M059J (cell line): ENCODE data around the gene RIOX2. TPM values are rescaled to one million over a fixed set of nuclear protein-coding genes. Genes with fewer than 3 reads are reported as not detected.
"Not testable (repeated sequence)": the region's sequence is repeated elsewhere in the genome, so short reads cannot be mapped to it uniquely, and the experiment has no call there.

Source experiments
- DNase-seq: peaks from one replicate; pipeline ENCODE4 v3.0.0-alpha.2; 2012; ENCODE audit warnings: low read depth
- total RNA-seq: library from RNA; depleted of rRNA; stranded (reverse); fragments of >200 nt; shearing (Covaris generic); gene quantifications from 2 replicates; pipeline ENCODE4 v1.2.3, GENCODE V29; 2014; rRNA removed

The RIOX2 gene
- total RNA-seq, 1 experiment from 2014 or later, result 22.0 TPM

- no peak for DNase-seq
These were observed 60.8 kb downstream of the RIOX2 start for GRCh38 chr3:97911459-97911858.

DNA sequence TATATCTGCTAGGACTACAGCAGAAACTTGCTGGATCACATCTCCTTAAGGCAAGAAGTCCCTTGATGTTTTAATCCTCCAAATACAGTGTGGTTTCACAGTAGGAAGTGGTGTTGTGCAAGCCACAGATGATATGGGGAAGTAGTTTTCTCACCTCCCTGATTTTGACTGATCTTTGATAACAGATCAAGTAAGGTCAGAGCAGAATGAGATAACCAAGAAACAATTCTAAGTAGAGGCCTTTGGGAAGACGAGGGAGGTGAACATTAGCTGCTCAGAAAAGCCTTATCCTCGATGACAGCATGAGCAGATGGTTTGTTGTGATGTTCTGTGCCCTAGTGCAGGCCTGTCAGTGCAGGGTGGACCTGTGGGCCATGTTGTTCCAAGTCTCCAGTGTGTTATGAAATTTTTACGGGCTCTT, 61.3 kb downstream of the RIOX2 start:
- DNase-seq, result no peak

- not testable (repeated sequence) for DNase-seq
These were observed 61.9 kb downstream of the RIOX2 start for GRCh38 chr3:97910236-97910831.

DNA sequence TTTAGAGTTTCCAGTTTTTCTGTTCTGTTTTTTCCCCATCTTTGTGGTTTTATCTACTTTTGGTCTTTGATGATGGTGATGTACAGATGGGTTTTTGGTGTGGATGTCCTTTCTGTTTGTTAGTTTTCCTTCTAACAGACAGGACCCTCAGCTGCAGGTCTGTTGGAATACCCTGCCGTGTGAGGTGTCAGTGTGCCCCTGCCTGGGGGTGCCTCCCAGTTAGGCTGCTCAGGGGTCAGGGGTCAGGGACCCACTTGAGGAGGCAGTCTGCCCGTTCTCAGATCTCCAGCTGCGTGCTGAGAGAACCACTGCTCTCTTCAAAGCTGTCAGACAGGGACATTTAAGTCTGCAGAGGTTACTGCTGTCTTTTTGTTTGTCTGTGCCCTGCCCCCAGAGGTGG, 62.4 kb downstream of the RIOX2 start:
- not testable (repeated sequence) for DNase-seq

DNA sequence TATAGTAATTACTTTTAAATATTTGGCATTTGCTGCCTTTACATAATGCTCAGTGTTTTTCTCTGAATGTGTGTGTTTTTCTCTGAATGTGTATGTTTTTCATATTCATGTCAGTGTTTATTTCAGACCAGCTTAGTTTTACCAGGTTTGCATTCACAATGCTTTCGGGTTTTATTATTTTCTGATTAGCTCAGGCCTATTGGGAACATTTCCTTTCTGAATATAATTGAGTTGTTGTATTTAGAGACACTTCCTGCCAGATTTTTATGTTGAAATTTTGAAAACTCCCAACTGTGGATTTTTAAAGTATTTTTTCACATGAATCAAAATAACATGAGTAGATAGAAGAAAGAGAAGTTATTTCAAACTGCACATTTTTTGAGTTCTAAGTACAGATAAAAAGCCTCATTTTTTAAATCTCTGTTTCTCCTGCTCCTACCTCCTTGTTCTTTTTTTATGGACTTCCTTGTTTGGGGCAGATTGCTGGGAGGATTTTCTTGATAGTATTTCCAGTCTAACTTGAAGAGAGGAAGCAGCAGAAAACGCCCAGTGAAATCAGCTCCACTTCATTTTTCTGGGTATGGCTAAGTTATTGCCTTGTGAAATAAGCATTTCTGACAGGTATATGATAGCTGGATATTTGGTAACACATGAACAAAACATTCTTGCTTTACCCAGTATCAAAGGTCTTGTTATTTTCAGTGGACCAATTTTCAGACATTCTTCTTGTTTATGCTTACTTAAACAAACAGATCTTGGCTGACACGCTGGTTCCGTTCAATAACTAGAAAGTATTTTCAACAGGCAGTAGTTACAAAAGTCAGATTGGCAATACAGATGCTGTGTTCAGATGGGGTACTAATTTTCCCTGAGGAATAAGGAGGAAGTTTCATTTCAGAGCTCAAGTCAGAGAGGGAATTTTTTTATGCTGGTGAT, 70.7 kb downstream of the RIOX2 start:
- no peak for DNase-seq

DNA sequence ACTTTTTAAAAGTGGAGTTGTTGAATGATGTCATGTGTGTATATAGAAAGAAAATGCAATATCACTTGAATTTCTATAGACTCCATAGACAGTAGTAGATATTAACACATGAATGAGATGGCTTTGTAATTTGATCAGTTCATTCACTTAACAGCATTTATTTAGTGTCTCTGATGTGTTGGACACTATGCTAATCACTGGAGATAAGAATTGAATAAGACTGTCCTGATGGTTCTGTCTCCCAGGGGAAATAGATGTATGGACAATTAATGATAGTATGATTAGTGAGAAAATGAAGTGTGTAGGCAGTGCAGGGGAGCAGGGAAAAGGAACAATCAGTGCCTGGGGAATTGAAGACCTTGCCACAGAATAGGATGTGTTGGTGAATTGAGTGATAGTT, 72.9 kb downstream of the RIOX2 start:
- no peak for DNase-seq

DNA sequence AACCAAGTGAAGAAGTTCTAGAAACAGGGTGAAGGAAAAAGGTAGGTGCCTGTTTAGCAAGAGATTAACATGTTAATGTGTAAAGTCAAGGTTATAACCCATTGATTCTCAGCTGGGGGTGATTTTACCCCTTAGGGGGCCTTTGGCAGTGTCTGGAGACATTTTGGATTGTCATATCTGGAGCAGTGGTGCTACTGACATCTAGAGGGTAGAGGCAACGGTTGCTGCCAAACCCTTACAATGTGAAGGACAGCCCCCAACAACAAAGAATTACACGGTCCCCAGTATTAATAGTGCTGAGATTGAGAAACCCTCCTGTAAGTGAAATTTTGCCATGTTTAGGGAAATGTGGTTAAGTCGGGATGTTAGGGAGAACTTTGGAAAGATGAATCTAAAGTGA, 75.7 kb downstream of the RIOX2 start:
- DNase-seq, result peak; percentile 7

GRCh38 chr3:97896129-97896528, 76.1 kb downstream of the RIOX2 start:
- DNase-seq, result no peak

GRCh38 chr3:97895216-97895615, 77.0 kb downstream of the RIOX2 start:
- DNase-seq, result no peak

DNA sequence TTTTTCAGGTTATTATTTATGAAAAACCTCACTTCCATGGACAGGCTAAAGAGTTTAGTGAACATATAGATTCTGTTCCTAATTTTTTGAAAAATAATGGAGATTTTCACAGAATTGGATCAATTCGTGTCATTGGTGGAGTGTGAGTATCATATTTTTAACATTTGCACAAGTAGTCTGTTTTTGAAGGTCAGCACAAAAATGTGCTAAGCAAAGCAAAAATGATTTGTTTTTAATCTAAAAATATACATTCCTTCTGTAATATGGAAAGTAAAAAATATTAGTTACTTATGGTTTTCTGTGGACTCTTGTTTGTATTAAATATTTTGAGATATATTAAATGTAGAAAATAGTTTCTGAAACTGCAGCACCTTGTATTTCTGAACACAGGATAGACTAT, 79.4 kb downstream of the RIOX2 start:
- no peak for DNase-seq

Other genes starting within 250 kb of the RIOX2 start
- gene ARL6, start 207.7 kb downstream of the RIOX2 start, total RNA-seq, result 17.2 and 24.7 TPM in 2 replicates
- gene CRYBG3, start 150.4 kb downstream of the RIOX2 start, total RNA-seq, result 9.7 and 16.4 TPM in 2 replicates
- gene GABRR3, start 62.9 kb upstream of the RIOX2 start, total RNA-seq, result not detected in 2 replicates
- gene OR5AC2, start 114.7 kb upstream of the RIOX2 start, total RNA-seq, result not detected in 2 replicates
- gene OR5H1, start 158.3 kb upstream of the RIOX2 start, total RNA-seq, result not detected in 2 replicates
- gene OR5H14, start 175.0 kb upstream of the RIOX2 start, total RNA-seq, result not detected in 2 replicates
- not detected in 2 replicates for gene OR5H15, start 194.3 kb upstream of the RIOX2 start, total RNA-seq